Heart right ventricle (tissue), 16 donors: ENCODE measurements around the gene MYO9A. TPM values are rescaled to one million over a fixed set of nuclear protein-coding genes. Genes with fewer than 3 reads are reported as not detected.

ENCODE experiments used
- ATAC-seq, 8 donors: fragments of 200-7000 bp; cut with Tn5 transposase; one replicate each; pipeline ENCODE4 v1.9.1; 2020; ENCODE audit warnings: mild to moderate bottlenecking in 8 of 8, moderate library complexity in 8 of 8, moderate number of reproducible peaks in 1 of 8
- DNase-seq, 2 donors: peaks; one replicate each; pipeline ENCODE4 v3.0.0-alpha.2; 2020
- H3K27ac ChIP-seq, 10 donors: fragments of 200-600 bp; sonication (generic) in 2 of 10; one replicate each; pipeline versions ENCODE4 v1.5.0 to v1.8.0; 2020 to 2022; ENCODE audit warnings: mild to moderate bottlenecking in 3 of 10
- H3K27me3 ChIP-seq, 7 donors: fragments of 200-600 bp; one replicate each; pipeline ENCODE4 v1.8.0; 2021 to 2022; ENCODE audit warnings: mild to moderate bottlenecking in 2 of 7
- H3K36me3 ChIP-seq, 9 donors: fragments of 200-600 bp; sonication (generic) in 1 of 9; one replicate each; pipeline versions ENCODE4 v1.5.0 to v1.8.0; 2020 to 2022; ENCODE audit warnings: mild to moderate bottlenecking in 2 of 9
- H3K4me1 ChIP-seq, 9 donors: fragments of 200-600 bp; sonication (generic) in 1 of 9; one replicate each; pipeline versions ENCODE4 v1.5.0 to v1.8.0; 2020 to 2022; ENCODE audit warnings: mild to moderate bottlenecking in 4 of 9
- H3K4me3 ChIP-seq, 10 donors: fragments of 200-600 bp; sonication (generic) in 2 of 10; one replicate each; pipeline versions ENCODE4 v1.5.0 to v1.8.0; 2020 to 2022; ENCODE audit warnings: mild to moderate bottlenecking in 7 of 10, moderate library complexity in 2 of 10
- H3K9me3 ChIP-seq, 11 donors: fragments of 200-600 bp in 10 of 11; sonication (generic) in 2 of 11; one replicate each; pipeline versions ENCODE4 v1.5.0 to v1.8.0; 2013 to 2022; ENCODE audit warnings: mild to moderate bottlenecking in 2 of 11, control low read depth in 1 of 11, moderate library complexity in 1 of 11
- CTCF ChIP-seq, 9 donors: fragments of 200-600 bp; sonication (generic) in 2 of 9; IDR thresholded peaks; one replicate each; pipeline versions ENCODE4 v1.5.0 to v1.8.0; 2021 to 2022; ENCODE audit warnings: antibody characterized with exemption in 9 of 9, mild to moderate bottlenecking in 5 of 9, moderate library complexity in 1 of 9
- WGBS, 2 donors: extraction: QIAGEN DNeasy Blood & Tissue Kit; methylation state at CpG; one replicate each; pipeline ENCODE4 v1.1.7; 2013; ENCODE audit warnings: inconsistent platforms in 1 of 2; 5-methylcytosine and 5-hydroxymethylcytosine counted together
- intact Hi-C, 10 donors: fragments of 100-400 bp; cut with DNase I; formaldehyde crosslinking; loops; one replicate each; pipeline versions ENCODE4 v1.11.1 to v1.14.2; 2022
- polyA plus RNA-seq, 2 donors: library from polyadenylated mRNA; stranded (reverse); fragments of 200-250 nt; gene quantifications; one replicate each; pipeline ENCODE4 v1.2.3, GENCODE V29; 2013
- total RNA-seq, 10 donors: library from RNA; stranded (reverse); fragmentation: NEBNext Ultra II Directional in 3 of 10; extraction: Animal tissue kit (Norgen Biotek cat#: 25700) in 3 of 10; gene quantifications; one replicate each; pipeline versions ENCODE4 v1.2.1 to v1.2.4, GENCODE V29; 2021 to 2023
- donor health status: Arrhythmogenic right ventricular cardiomyopathy.
- donor health status: ischemic (EF 13 %, LVEDD 7.1; RV severe dilation, severe dysfunction).
- donor health status: healthy with polysubstance abuse.
- donor health status: DM: no; HTN: yes; CAD: no.
- donor health status: DM: no; HTN: no; CAD: no.
- donor health status: ischemic (EF 25% LVEDD 6.9; RV normal size, moderate dysfunction).
- donor health status: ischemic (EF 25% LVEDD 5.7; RV mildly dilated, moderate dysfunction).
- donor health status: healthy.
- donor health status: DM: yes; HTN: yes; CAD: no.
- donor health status: Ischemic cardiomyopathy.
- donor health status: ischemic (EF 35%, LVEDD 5.7; RV mildly dilated, moderate dysfunction).
- donor health status: nonischemic (EF 11% LVEDD 7.7; RV severe dilation, severe dysfunction).
- donor health status: DM: yes; HTN: yes; CAD: no.
- donor health status: PGD.
- donor health status: ischemic (EF 29% LVEDD 5.4; RV normal size, mild dysfunction).
- donor health status: nonischemic (EF 23%, LVEDD 6.1; RV moderate dilation, normal function).

The MYO9A gene
- total and polyA plus RNA-seq, 12 donors, result 3.7 to 36.9 (median 28.7) TPM

GRCh38 chr15:71962537-71962936 is 155.4 kb downstream of the MYO9A start:
- no peak for DNase-seq
- Histone ChIP-seq H3K4me3 (no peak overlapping the region), H3K27me3 (no peaks in the 10 kb centered on the region), H3K27ac (peak overlapping the region in 2 of 10 donors; percentile 6 to 17), H3K4me1 (peaks cover 0 to 17% (median 5%) of the 10 kb centered on the region in 9 donors), H3K36me3 (peaks cover 0 to 42% (median 0%) of the 10 kb centered on the region in 9 donors), H3K9me3 (no peaks in the 10 kb centered on the region)
- ATAC-seq, result peak in 3 of 8 donors; percentile 56 to 74 (median 65)
- intact Hi-C loops, result no loop called here
- WGBS, 2 donors, result 58 to 66% methylated on average over 1 of the region's 1 CpG
- no peak for TF ChIP-seq CTCF (IDR thresholded peaks at IDR 0.05)

GRCh38 chr15:71957026-71957425 is 160.9 kb downstream of the MYO9A start:
- Histone ChIP-seq H3K27ac (no peak overlapping the region), H3K36me3 (peaks cover 0 to 53% (median 0%) of the 10 kb centered on the region in 9 donors), H3K27me3 (no peaks in the 10 kb centered on the region), H3K9me3 (no peaks in the 10 kb centered on the region), H3K4me1 (peaks cover 0 to 12% (median 0%) of the 10 kb centered on the region in 9 donors), H3K4me3 (no peak overlapping the region)
- intact Hi-C loops, result loop anchor here in 1 of 10 donors (10.0 kb wide), 1 partner anchor 198 kb away; no protein-coding TSS in a partner anchor
- no peak for DNase-seq
- WGBS, 2 donors, result 61 to 65% methylated on average over 2 of the region's 2 CpGs
- TF ChIP-seq CTCF (IDR thresholded peaks at IDR 0.05), result no peak
- ATAC-seq, result no peak

DNA sequence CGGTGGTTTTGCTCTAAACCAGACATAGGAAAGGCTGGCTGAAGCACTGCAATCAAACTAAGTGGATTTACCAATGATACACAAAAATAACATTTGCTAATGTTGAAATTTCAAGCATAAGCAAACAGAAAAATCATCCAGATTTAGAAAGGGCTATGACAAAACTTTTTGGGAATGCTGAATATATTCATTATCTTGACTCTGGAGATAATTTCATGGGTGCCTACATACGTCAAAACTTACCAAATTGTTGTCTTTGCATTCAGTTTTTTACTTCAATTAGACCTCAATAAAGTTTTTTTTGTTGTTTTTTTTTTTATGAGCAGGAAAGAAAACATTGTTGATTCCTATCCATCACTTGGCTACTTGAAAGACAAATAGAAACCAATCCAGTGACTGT is 166.8 kb downstream of the MYO9A start:
- Histone ChIP-seq H3K36me3 (peaks cover 0 to 37% (median 0%) of the 10 kb centered on the region in 9 donors), H3K4me3 (no peak overlapping the region), H3K27me3 (no peaks in the 10 kb centered on the region), H3K9me3 (no peaks in the 10 kb centered on the region), H3K27ac (no peak overlapping the region), H3K4me1 (no peaks in the 10 kb centered on the region)
- DNase-seq (no peak), ATAC-seq (no peak)
- 95 to 96% methylated on average over 2 of the region's 2 CpGs for WGBS, 2 donors
- intact Hi-C loops, result loop anchor here in 1 of 10 donors (10.0 kb wide), 1 partner anchor 204 kb away; no protein-coding TSS in a partner anchor
- TF ChIP-seq CTCF (IDR thresholded peaks at IDR 0.05), result no peak

DNA sequence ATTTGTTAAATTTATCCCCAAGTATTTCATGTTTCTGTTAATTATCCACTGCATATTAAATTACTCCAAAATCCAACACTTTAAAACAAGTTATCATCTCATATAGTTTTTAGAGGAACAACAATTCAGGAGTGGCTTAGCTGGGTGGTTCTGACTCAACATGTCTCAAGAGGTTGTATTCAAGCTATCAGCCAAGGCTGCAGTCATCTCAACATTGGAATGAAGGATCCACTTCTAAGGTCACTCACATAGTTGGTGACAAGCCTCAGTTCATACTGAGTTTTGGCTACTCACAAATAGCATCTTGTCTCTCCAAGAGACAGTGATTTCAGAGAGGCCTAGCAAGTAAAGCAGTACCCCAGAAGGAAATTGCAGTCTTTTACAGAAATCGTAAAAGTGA is 172.9 kb downstream of the MYO9A start:
- intact Hi-C loops, result no loop called here
- no peak for DNase-seq
- H3K4me3 ChIP-seq, result no peak overlapping the region
- peaks cover 0 to 7% (median 0%) of the 10 kb centered on the region in 9 donors for H3K36me3 ChIP-seq
- H3K9me3 ChIP-seq, result no peaks in the 10 kb centered on the region
- no peaks in the 10 kb centered on the region for H3K27me3 ChIP-seq
- H3K27ac ChIP-seq, result no peak overlapping the region
- no peaks in the 10 kb centered on the region for H3K4me1 ChIP-seq
- TF ChIP-seq CTCF (IDR thresholded peaks at IDR 0.05), result no peak
- ATAC-seq, result no peak
- 93 to 100% methylated on average over 1 of the region's 1 CpG for WGBS, 2 donors
